GM13977 (cell line): ENCODE data around the gene BMPR1B.
"Not testable (repeated sequence)": the region's sequence is repeated elsewhere in the genome, so short reads cannot be mapped to it uniquely, and the experiment has no call there.

ENCODE experiments used
- DNase-seq: peaks from one replicate; pipeline ENCODE4 v3.0.0; 2012; ENCODE audit warnings: low spot score
- in situ Hi-C: fragments of 300-500 bp; cut with MboI; formaldehyde crosslinking; loops from one replicate; pipeline ENCODE4 v1.12.0; 2022; ENCODE audit warnings: low sequenced_read_pairs, low pct_unique_long_range_greater_than_20kb, mixed read lengths, inconsistent platforms; ENCODE audit not compliant: unreplicated experiment
- TF ChIP-seq, protein P1 (sequence below): IDR thresholded peaks from 2 replicates; pipeline ENCODE4 v1.5.1; 2012; ENCODE audit warnings: mild to moderate bottlenecking, control low read depth; ENCODE audit not compliant: insufficient read depth; ENCODE audit errors: extremely low read depth, missing control alignments

The BMPR1B gene

DNA sequence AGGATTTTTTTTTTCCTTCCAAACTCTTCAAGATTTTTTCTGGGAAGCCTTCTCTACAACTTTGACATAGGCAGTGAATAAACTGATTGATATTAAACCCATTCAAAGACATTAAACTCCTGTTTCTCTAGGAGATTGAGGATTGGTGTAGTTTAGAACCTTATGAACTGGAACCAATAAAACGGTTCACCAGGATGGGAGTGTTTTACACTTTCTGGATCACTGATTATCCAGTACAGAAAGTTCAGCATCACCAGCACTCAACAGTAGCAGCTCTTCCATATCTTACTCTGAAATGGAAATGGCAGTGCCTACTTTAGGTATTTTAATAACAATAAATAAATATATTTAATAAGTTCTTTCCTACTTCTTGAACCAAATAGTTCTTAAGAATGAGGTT is 76.7 kb downstream of the BMPR1B start:
- no peak for DNase-seq
- TF ChIP-seq, protein P1, sequence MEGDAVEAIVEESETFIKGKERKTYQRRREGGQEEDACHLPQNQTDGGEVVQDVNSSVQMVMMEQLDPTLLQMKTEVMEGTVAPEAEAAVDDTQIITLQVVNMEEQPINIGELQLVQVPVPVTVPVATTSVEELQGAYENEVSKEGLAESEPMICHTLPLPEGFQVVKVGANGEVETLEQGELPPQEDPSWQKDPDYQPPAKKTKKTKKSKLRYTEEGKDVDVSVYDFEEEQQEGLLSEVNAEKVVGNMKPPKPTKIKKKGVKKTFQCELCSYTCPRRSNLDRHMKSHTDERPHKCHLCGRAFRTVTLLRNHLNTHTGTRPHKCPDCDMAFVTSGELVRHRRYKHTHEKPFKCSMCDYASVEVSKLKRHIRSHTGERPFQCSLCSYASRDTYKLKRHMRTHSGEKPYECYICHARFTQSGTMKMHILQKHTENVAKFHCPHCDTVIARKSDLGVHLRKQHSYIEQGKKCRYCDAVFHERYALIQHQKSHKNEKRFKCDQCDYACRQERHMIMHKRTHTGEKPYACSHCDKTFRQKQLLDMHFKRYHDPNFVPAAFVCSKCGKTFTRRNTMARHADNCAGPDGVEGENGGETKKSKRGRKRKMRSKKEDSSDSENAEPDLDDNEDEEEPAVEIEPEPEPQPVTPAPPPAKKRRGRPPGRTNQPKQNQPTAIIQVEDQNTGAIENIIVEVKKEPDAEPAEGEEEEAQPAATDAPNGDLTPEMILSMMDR, result no peak

DNA sequence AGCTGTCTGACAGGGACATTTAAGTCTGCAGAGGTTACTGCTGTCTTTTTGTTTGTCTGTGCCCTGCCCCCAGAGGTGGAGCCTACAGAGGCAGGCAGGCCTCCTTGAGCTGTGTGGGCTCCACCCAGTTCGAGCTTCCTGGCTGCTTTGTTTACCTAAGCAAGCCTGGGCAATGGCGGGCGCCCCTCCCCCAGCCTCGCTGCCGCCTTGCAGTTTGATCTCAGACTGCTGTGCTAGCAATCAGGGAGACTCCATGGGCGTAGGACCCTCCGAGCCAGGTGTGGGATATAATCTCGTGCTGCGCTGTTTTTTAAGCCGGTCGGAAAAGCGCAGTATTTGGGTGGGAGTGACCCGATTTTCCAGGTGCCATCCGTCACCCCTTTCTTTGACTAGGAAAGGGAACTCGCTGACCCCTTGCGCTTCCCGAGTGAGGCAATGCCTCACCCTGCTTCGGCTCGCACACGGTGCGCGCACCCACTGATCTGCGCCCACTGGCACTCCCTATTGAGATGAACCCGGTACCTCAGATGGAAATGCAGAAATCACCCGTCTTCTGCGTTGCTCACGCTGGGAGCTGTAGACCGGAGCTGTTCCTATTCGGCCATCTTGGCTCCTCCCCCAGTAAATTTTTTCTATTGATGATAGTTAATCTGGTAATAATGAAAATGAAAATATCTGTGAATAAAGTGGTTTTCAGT is 83.6 kb downstream of the BMPR1B start:
- DNase-seq, in situ Hi-C loops: not testable (repeated sequence)

More for the DNA sequence above, 76.7 kb downstream of the BMPR1B start:
- in situ Hi-C loops, result no loop called here

DNA sequence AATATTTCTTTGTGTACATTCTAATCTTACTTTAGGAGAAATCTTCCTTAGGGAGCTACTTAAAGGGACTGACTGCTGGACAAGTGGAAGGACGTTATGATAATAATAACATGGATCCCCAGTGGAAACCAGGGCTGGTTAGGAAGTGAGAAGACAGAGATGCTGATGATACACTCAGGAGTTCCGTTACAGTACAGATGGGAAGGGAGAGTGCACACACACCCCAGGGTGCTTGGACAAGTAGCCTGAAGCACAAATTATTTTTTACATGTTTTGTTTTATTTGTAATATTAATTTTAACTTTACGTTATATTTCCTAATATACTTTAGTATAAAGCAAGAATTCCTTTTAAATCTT is 84.1 kb downstream of the BMPR1B start:
- no peak for DNase-seq
- TF ChIP-seq, protein P1, result no peak
- in situ Hi-C loops, result no loop called here

DNA sequence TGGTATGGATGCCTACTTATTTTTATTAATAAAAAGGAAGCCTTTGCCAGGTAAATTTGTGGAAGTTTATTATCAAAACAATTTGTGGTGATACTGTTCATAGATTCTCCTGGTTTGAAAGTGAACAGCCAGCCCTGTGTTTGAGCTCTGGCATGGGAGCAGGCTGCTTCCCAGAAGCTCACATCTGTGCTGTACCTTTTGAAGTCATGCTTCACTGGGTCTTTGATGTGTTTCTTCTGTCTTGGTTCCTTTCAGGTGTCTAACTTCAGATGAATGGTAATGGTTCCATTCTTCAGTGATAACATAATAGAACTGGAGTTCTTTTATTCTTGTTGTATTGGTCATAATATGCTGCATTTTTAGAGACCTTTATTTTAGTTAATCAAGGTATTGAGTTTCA is 85.5 kb downstream of the BMPR1B start:
- in situ Hi-C loops, result no loop called here
- TF ChIP-seq, protein P1, result no peak
- no peak for DNase-seq

DNA sequence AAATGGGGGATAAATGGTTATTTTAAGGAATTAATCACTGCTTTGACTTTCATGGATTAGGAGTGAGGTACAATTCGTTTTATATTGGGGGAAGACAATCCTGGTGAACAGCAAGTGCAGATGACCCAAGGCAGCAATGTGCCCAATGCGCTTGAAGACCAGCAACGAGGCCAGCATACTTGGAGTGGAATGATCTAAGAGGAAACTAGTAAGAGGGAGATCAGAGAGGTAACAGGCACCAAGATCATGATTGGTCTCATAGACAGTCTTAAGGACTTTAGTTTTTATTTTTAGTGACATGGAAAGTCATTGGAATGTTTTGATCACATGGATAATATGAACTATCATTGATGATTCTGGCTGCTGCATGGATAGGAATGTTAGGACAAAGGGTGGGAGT is 90.6 kb downstream of the BMPR1B start:
- TF ChIP-seq, protein P1, result no peak
- in situ Hi-C loops, result no loop called here
- DNase-seq, result no peak

DNA sequence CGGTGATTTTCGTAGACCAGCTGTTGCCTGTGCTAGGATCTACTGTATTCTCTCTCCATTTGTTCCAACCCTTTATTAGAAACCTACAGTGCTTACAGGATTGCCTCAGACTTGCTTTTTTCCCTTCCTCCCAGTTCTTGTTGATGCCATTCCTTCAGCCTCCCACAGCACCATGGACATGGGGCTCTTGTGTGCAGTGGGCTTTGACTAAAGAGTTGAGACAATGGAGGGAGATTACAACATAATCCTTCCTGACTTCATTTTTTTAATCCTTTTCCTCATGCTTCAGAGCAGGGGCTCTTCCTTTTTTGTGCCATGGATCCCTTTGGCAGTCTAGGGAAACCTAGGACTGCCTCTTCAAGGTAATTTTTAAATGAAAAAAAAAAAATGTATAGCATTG is 92.1 kb downstream of the BMPR1B start:
- DNase-seq, result no peak
- TF ChIP-seq, protein P1, result no peak
- in situ Hi-C loops, result no loop called here

DNA sequence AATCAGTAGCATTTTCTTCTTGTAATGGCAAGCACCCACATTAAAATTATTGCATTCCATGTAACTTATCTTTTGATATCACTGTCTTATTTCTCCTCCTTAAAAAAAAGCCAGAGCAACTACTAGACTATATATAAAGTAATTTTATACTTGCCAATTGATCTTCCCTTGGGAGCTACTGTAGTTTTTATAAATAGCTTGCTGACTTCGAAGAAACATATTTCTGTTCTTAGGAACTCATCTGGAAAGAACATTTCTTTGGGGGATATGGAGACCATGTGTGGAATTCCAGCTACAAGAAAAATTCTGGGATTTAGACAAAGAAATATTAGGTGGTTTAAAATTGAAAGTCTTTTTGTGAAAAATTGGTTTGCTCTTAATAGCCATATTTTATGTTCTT is 94.9 kb downstream of the BMPR1B start:
- TF ChIP-seq, protein P1, result no peak
- in situ Hi-C loops, result no loop called here
- DNase-seq, result no peak
